ENCODE measurements around the gene FUT4.
A peak's percentile ranks its signal among the peaks of the same experiment; 100 is the strongest.

DNA sequence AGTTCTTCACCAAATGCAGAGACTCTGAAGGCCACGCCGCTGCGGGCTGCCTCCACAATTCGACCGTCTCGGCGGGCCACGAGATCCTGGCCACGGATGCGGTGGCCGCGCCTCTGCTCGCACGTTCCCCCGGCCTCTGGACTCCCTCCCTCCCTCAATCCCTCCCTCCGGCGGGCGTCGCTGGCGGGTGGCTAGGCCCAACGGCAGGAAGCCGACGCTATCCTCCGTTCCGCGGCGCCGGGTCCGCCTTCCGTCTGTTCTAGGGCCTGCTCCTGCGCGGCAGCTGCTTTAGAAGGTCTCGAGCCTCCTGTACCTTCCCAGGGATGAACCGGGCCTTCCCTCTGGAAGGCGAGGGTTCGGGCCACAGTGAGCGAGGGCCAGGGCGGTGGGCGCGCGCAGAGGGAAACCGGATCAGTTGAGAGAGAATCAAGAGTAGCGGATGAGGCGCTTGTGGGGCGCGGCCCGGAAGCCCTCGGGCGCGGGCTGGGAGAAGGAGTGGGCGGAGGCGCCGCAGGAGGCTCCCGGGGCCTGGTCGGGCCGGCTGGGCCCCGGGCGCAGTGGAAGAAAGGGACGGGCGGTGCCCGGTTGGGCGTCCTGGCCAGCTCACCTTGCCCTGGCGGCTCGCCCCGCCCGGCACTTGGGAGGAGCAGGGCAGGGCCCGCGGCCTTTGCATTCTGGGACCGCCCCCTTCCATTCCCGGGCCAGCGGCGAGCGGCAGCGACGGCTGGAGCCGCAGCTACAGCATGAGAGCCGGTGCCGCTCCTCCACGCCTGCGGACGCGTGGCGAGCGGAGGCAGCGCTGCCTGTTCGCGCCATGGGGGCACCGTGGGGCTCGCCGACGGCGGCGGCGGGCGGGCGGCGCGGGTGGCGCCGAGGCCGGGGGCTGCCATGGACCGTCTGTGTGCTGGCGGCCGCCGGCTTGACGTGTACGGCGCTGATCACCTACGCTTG lies at the start of gene FUT4:
- TF ChIP-seq, protein P1, sequence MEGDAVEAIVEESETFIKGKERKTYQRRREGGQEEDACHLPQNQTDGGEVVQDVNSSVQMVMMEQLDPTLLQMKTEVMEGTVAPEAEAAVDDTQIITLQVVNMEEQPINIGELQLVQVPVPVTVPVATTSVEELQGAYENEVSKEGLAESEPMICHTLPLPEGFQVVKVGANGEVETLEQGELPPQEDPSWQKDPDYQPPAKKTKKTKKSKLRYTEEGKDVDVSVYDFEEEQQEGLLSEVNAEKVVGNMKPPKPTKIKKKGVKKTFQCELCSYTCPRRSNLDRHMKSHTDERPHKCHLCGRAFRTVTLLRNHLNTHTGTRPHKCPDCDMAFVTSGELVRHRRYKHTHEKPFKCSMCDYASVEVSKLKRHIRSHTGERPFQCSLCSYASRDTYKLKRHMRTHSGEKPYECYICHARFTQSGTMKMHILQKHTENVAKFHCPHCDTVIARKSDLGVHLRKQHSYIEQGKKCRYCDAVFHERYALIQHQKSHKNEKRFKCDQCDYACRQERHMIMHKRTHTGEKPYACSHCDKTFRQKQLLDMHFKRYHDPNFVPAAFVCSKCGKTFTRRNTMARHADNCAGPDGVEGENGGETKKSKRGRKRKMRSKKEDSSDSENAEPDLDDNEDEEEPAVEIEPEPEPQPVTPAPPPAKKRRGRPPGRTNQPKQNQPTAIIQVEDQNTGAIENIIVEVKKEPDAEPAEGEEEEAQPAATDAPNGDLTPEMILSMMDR (IDR thresholded peaks at IDR 0.05; ENCODE audit: poor library complexity, severe bottlenecking) = no peak
- TF ChIP-seq POLR2AphosphoS5 (IDR thresholded peaks at IDR 0.05) (peak; percentile 43), SMC3 (conservative IDR thresholded peaks at IDR 0.05; ENCODE audit: poor library complexity) (no peak), TAF1 (IDR thresholded peaks at IDR 0.05; ENCODE audit: low read depth) (no peak), EZH2 (IDR thresholded peaks at IDR 0.05; ENCODE audit: borderline replicate concordance, insufficient read depth, low read length, poor library complexity, severe bottlenecking) (no peak), EP300 (conservative IDR thresholded peaks at IDR 0.05; ENCODE audit: poor library complexity, severe bottlenecking) (no peak), MXI1 (conservative IDR thresholded peaks at IDR 0.05; ENCODE audit: poor library complexity, severe bottlenecking) (peak; percentile 54)
- TF ChIP-seq, protein P2, sequence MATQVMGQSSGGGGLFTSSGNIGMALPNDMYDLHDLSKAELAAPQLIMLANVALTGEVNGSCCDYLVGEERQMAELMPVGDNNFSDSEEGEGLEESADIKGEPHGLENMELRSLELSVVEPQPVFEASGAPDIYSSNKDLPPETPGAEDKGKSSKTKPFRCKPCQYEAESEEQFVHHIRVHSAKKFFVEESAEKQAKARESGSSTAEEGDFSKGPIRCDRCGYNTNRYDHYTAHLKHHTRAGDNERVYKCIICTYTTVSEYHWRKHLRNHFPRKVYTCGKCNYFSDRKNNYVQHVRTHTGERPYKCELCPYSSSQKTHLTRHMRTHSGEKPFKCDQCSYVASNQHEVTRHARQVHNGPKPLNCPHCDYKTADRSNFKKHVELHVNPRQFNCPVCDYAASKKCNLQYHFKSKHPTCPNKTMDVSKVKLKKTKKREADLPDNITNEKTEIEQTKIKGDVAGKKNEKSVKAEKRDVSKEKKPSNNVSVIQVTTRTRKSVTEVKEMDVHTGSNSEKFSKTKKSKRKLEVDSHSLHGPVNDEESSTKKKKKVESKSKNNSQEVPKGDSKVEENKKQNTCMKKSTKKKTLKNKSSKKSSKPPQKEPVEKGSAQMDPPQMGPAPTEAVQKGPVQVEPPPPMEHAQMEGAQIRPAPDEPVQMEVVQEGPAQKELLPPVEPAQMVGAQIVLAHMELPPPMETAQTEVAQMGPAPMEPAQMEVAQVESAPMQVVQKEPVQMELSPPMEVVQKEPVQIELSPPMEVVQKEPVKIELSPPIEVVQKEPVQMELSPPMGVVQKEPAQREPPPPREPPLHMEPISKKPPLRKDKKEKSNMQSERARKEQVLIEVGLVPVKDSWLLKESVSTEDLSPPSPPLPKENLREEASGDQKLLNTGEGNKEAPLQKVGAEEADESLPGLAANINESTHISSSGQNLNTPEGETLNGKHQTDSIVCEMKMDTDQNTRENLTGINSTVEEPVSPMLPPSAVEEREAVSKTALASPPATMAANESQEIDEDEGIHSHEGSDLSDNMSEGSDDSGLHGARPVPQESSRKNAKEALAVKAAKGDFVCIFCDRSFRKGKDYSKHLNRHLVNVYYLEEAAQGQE (IDR thresholded peaks at IDR 0.05; ENCODE audit: borderline replicate concordance) = no peak
